Measurements from ENCODE around the gene CSF1. TPM values are rescaled to one million over a fixed set of nuclear protein-coding genes. Genes with fewer than 3 reads are reported as not detected.

The CSF1 gene
- total RNA-seq, 3 donors from 2014 or later, result 6.5 to 34.4 (median 19.9) TPM

- Histone ChIP-seq H3K9me3 (no peaks in the 10 kb centered on the region), H3K4me1 (ENCODE audit: low read depth) (peaks cover 10% of the 10 kb centered on the region), H3K4me3 (no peak overlapping the region), H3K36me3 (ENCODE audit: low read depth) (no peaks in the 10 kb centered on the region)
- no peak for ATAC-seq
- no peak for DNase-seq
- TF ChIP-seq CTCF (IDR thresholded peaks at IDR 0.05), result no peak
- intact Hi-C loops (cut with DNase I, micrococcal nuclease), result no loop called here
These were observed 13.3 kb downstream of the CSF1 start for GRCh38 chr1:109923946-109924275.

GRCh38 chr1:109924316-109924715 lies 13.7 kb downstream of the CSF1 start:
- TF ChIP-seq CTCF (IDR thresholded peaks at IDR 0.05), result no peak
- intact Hi-C loops (cut with DNase I, micrococcal nuclease), result no loop called here
- no peak overlapping the region for H3K4me3 ChIP-seq
- H3K4me1 ChIP-seq (ENCODE audit: low read depth), result peaks cover 10% of the 10 kb centered on the region
- H3K9me3 ChIP-seq, result no peaks in the 10 kb centered on the region
- ATAC-seq, result no peak
- no peaks in the 10 kb centered on the region for H3K36me3 ChIP-seq (ENCODE audit: low read depth)
- no peak for DNase-seq

GRCh38 chr1:109925159-109925990 lies 14.7 kb downstream of the CSF1 start:
- Histone ChIP-seq H3K4me3 (no peak overlapping the region), H3K4me1 (ENCODE audit: low read depth) (peaks cover 10% of the 10 kb centered on the region), H3K9me3 (no peaks in the 10 kb centered on the region), H3K36me3 (ENCODE audit: low read depth) (no peaks in the 10 kb centered on the region)
- TF ChIP-seq CTCF (IDR thresholded peaks at IDR 0.05), result no peak
- intact Hi-C loops (cut with DNase I, micrococcal nuclease), result no loop called here
- ATAC-seq, result no peak
- DNase-seq, result no peak

GRCh38 chr1:109926662-109927300 lies 16.1 kb downstream of the CSF1 start:
- H3K36me3 ChIP-seq (ENCODE audit: low read depth), result no peaks in the 10 kb centered on the region
- DNase-seq (no peak), ATAC-seq (no peak)

GRCh38 chr1:109927356-109927755 lies 16.7 kb downstream of the CSF1 start:
- H3K4me1 ChIP-seq (ENCODE audit: low read depth), result peaks cover 10% of the 10 kb centered on the region
- no peak for TF ChIP-seq CTCF (IDR thresholded peaks at IDR 0.05)
- H3K4me3 ChIP-seq, result no peak overlapping the region
- DNase-seq (no peak), ATAC-seq (no peak)
- H3K9me3 ChIP-seq, result no peaks in the 10 kb centered on the region
- intact Hi-C loops (cut with DNase I, micrococcal nuclease), result no loop called here
- no peaks in the 10 kb centered on the region for H3K36me3 ChIP-seq (ENCODE audit: low read depth)

More at GRCh38 chr1:109926662-109927300, 16.1 kb downstream of the CSF1 start:
- H3K4me1 ChIP-seq (ENCODE audit: low read depth), result peaks cover 10% of the 10 kb centered on the region
- intact Hi-C loops (cut with DNase I, micrococcal nuclease), result no loop called here
- TF ChIP-seq CTCF (IDR thresholded peaks at IDR 0.05), result no peak
- H3K4me3 ChIP-seq, result no peak overlapping the region
- no peaks in the 10 kb centered on the region for H3K9me3 ChIP-seq
